PFSK-1 (cell line): ENCODE results near the gene RGS6.

ENCODE experiments used
- FOXP2 ChIP-seq: optimal IDR thresholded peaks from 2 replicates; pipeline ENCODE3; 2011; ENCODE audit warnings: borderline replicate concordance, control low read depth, inconsistent platforms; ENCODE audit not compliant: insufficient read depth; ENCODE audit errors: extremely low read length, extremely low read depth
- POLR2AphosphoS5 ChIP-seq: IDR thresholded peaks from 2 replicates; pipeline ENCODE4 v1.6.1; 2012; ENCODE audit warnings: low read depth, mild to moderate bottlenecking, control low read depth, low read length, moderate library complexity
- SIN3A ChIP-seq: IDR thresholded peaks from 2 replicates; pipeline ENCODE4 v1.6.1; 2012; ENCODE audit warnings: mild to moderate bottlenecking, low read length, moderate library complexity, borderline replicate concordance; ENCODE audit not compliant: insufficient read depth
- TAF1 ChIP-seq: IDR thresholded peaks from 2 replicates; pipeline ENCODE4 v1.6.1; 2012; ENCODE audit warnings: low read length, control low read depth, borderline replicate concordance; ENCODE audit not compliant: insufficient read depth
- TF ChIP-seq, protein P1 (sequence below), 2 experiments: IDR thresholded peaks; 2 replicates each; pipeline versions ENCODE4 v1.6.1 to v1.8.0; 2011 to 2012; ENCODE audit warnings: low read depth in 2 of 2, low read length in 2 of 2, control low read depth in 1 of 2, inconsistent platforms in 1 of 2, mild to moderate bottlenecking in 1 of 2, moderate library complexity in 1 of 2; ENCODE audit not compliant: insufficient read depth in 1 of 2

Gene RGS6

DNA sequence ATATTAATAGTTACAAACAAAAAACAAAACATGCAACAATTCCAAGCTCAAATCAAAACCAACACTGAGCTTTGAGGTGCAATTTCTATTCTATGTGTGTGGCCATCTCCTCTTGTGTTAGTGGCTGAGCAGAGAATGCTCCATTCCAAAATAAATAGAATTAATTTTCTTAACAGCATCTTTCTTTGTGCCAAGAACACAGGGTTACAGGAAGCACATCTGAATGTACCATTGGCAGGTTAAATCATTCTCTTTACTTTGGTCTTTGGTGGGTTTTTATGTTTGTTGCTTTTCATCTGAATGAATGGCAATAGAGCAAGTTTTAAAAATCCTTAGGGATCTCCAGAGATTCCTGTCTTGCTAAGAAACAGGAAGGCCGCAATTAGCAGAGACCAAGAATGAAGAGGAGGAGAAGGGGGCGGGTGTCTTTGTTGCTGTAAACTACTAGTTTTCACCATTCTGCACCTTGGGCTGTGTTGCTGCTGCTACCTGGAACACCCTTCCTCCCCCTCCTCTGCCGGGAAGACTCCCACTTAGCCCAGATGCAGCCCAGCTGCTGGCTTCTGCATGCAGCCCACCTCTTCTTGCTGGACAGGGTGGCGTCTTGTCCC, 165.0 kb downstream of the RGS6 start:
- TF ChIP-seq TAF1 (no peak), SIN3A (no peak), POLR2AphosphoS5 (no peak), FOXP2 (no peak)
- TF ChIP-seq, protein P1, sequence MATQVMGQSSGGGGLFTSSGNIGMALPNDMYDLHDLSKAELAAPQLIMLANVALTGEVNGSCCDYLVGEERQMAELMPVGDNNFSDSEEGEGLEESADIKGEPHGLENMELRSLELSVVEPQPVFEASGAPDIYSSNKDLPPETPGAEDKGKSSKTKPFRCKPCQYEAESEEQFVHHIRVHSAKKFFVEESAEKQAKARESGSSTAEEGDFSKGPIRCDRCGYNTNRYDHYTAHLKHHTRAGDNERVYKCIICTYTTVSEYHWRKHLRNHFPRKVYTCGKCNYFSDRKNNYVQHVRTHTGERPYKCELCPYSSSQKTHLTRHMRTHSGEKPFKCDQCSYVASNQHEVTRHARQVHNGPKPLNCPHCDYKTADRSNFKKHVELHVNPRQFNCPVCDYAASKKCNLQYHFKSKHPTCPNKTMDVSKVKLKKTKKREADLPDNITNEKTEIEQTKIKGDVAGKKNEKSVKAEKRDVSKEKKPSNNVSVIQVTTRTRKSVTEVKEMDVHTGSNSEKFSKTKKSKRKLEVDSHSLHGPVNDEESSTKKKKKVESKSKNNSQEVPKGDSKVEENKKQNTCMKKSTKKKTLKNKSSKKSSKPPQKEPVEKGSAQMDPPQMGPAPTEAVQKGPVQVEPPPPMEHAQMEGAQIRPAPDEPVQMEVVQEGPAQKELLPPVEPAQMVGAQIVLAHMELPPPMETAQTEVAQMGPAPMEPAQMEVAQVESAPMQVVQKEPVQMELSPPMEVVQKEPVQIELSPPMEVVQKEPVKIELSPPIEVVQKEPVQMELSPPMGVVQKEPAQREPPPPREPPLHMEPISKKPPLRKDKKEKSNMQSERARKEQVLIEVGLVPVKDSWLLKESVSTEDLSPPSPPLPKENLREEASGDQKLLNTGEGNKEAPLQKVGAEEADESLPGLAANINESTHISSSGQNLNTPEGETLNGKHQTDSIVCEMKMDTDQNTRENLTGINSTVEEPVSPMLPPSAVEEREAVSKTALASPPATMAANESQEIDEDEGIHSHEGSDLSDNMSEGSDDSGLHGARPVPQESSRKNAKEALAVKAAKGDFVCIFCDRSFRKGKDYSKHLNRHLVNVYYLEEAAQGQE (IDR thresholded peaks at IDR 0.05; ENCODE audit: insufficient read depth in 1 of 2, low read depth in 2 of 2, low read length in 2 of 2) = no peak

DNA sequence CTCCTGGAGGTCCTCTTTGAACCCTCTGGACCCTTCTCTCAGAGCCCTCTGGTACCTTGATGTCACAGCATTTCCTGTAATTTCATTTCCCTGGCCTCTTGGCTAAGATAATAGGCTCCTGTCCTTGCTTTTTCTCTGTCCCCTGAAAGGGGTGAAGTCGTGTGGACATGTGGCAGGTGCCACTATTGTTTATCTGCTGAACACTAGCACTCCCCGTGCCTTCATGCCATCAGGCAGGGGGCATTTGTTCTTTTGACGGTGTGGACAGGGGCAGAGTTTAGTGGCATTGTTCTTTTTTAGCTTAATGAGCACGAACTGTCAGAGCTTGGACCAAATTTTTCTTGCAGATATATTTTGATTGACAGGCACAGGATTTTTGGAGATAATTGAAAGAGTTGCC, 166.0 kb downstream of the RGS6 start:
- no peak for TF ChIP-seq SIN3A
- TF ChIP-seq TAF1 = no peak
- no peak for TF ChIP-seq POLR2AphosphoS5
- TF ChIP-seq, protein P1 (IDR thresholded peaks at IDR 0.05; ENCODE audit: insufficient read depth in 1 of 2, low read depth in 2 of 2, low read length in 2 of 2) = no peak
- no peak for TF ChIP-seq FOXP2

DNA sequence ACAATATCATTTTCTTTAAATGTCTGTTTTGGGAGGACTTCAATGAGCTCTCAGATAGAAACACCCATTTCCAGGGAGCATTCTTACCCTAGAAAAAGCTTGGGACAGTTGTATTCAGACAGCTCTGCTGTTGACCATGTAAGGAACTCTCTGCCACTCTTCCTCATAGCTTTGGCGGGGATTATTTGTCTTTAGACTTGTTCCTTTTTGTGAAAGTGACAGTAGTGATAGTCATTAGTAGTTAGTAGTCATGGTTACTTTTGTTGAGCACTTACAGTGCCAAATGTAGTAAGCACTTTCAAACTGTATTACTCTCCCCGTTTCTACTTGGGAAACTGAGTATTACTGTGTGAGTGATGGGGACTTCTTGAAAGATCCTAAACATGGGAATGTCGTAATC, 167.3 kb downstream of the RGS6 start:
- no peak for TF ChIP-seq FOXP2
- TF ChIP-seq SIN3A = no peak
- TF ChIP-seq TAF1 = no peak

DNA sequence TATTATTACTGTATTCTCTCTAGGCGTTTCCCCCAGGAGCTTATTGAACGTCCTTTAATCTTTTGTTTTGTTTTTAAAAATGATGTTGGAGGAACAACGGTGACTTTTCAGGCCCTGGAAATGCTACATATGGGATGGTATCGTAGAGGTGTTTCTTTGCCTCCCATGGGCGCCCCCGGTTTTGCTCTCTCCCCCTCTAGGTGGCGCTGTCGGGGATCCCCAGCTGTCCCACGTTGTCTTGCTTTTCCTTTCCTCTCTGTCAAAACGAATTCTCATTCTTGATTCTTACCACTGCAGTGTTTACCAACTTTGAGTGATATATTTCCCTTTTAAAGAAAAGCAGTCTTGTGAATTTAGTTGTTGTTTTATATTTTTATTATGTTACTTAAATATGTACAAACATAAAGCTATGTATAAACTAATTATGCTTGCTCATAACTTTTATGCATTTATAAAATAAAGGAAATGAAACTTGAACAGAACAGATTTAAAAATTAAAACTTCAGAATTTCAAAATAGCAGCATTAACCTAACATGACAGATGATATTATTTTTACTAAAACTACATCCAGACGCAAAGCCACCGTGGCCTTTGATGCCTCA, 171.9 kb downstream of the RGS6 start:
- TF ChIP-seq SIN3A = no peak
- no peak for TF ChIP-seq TAF1
- no peak for TF ChIP-seq FOXP2
- TF ChIP-seq, protein P1 (IDR thresholded peaks at IDR 0.05; ENCODE audit: insufficient read depth in 1 of 2, low read depth in 2 of 2, low read length in 2 of 2) = no peak
- no peak for TF ChIP-seq POLR2AphosphoS5

DNA sequence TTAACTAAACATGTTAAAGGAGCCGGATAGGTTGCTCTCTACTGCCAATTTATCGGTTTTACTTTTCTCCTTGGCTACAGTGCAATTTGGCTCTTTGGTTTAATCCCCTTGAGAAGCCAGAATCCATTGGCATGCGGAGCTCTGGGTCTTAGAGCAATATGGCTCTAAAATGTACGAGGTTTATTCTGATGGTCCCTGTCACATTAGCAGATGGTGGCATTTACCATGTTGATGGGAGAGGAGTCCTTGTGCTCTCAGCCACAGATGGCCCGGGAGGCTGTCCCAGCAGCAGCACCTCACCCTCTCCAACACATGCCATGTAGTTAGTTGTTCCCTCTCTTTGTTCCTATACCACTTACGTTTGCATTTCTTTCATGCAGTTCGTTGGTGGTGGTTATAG, 179.7 kb downstream of the RGS6 start:
- no peak for TF ChIP-seq FOXP2
- no peak for TF ChIP-seq SIN3A
- TF ChIP-seq, protein P1 (IDR thresholded peaks at IDR 0.05; ENCODE audit: insufficient read depth in 1 of 2, low read depth in 2 of 2, low read length in 2 of 2) = no peak
- TF ChIP-seq POLR2AphosphoS5 = no peak
- no peak for TF ChIP-seq TAF1
